GM12872 (cell line): ENCODE results near the gene DOCK1.

ENCODE experiments used
- TF ChIP-seq, protein P1 (sequence below): IDR thresholded peaks from 3 replicates; pipeline ENCODE4 v1.5.1; 2011; ENCODE audit warnings: low read depth, mild to moderate bottlenecking, low read length, moderate library complexity; ENCODE audit not compliant: insufficient read depth

The DOCK1 gene

DNA sequence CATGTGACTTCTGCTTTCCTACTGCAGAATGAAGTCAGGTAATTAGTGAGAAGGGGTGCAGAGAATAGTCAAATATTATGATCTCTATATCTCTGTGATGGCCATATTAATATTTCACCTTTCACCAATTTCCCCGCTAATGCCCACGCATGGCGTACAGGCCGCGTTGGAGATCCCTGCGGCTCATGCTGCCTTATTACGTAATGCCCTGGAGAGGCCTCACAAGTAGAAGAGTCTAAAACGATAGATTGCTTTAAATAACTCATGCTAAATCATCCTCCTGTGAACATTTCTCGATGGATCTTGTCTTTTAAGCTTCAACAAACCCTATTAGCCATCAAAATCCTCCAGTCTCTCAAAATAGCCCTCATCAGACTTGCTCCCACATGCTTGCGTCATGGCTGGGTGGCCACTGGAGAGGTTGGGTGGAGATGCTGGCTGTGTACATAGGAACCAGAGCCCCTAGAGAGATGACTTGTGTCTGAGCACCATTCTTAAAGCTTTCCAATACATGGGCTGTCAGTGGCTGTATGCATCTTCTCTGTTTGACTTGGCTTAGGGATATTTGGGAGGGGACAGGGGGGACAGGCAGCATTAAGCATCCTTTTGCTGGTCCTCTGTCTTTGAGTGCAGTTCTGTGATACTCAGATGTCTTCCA, 370.7 kb downstream of the DOCK1 start:
- TF ChIP-seq, protein P1, sequence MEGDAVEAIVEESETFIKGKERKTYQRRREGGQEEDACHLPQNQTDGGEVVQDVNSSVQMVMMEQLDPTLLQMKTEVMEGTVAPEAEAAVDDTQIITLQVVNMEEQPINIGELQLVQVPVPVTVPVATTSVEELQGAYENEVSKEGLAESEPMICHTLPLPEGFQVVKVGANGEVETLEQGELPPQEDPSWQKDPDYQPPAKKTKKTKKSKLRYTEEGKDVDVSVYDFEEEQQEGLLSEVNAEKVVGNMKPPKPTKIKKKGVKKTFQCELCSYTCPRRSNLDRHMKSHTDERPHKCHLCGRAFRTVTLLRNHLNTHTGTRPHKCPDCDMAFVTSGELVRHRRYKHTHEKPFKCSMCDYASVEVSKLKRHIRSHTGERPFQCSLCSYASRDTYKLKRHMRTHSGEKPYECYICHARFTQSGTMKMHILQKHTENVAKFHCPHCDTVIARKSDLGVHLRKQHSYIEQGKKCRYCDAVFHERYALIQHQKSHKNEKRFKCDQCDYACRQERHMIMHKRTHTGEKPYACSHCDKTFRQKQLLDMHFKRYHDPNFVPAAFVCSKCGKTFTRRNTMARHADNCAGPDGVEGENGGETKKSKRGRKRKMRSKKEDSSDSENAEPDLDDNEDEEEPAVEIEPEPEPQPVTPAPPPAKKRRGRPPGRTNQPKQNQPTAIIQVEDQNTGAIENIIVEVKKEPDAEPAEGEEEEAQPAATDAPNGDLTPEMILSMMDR = no peak

DNA sequence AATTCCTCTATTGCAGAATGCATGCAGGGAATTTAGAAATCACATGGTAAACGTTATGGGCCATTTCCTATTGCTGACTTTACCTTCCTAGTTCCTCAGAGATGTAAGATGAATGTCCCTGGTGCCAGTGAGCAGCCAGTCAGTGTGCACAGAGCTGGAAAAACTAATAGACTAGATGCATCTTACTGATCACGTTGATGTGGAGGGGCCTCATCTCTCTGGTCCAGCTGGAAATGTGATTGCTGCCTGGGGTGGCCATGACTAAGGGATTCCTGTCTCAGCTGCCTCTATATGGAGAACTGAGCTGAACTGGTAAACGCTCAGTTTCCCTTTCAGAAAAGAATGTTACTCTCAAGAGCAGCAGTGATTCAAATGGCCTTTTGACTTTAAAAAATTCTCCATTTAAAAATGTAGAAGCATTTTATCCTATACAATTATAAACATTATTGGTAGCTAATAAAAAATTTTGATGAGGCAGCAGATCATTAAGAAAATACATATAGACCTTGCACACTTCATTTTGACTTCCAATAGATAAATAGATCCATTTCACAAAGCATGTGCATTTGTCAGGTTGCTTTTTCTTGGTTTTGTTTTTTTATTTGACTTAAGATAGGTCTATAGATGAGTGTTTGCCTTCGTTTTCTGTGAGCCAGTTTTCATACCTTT, 371.7 kb downstream of the DOCK1 start:
- TF ChIP-seq, protein P1 = no peak

GRCh38 chr10:127278001-127278400, 372.8 kb downstream of the DOCK1 start:
- TF ChIP-seq, protein P1 = no peak

GRCh38 chr10:127279334-127279774, 374.1 kb downstream of the DOCK1 start:
- TF ChIP-seq, protein P1 = no peak

DNA sequence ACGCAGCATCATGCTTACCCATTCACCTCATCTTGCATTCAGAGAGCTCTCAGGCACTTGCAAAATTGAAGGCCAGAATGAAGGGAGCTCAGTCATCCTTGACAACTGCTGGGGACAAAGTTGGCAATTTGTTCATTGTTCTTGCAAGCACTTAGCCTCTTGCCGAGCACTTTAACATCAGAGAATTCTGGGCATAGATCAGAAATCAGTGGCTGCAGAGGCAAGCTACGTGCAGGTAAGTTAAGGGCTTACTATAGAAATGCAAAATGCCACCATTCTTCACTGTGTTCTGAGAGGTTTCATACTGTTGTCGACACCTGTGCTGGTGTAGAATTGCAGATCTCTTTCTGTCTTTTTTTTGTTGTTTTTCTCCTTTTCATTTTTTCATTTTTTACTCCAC, 375.2 kb downstream of the DOCK1 start:
- TF ChIP-seq, protein P1 = no peak

DNA sequence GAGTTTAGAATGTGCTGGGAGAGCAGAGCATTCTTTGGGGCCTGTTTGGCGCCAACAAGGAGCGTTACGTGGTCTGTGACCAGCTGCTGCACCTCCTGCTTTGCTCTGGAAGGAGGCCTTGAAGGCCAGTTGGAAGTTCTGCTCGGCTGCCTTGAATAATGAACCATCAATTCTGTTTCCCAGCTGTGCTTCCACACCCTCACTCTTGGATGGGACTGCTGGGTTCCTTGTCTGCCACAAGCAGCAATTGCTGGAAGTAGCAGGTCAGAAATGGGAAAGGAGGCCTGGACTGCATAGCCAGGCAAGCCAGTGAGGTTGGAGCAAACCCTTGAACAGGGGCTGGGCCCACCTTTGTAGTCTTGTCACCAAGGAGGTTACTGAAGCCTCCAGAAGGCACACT, 377.8 kb downstream of the DOCK1 start:
- TF ChIP-seq, protein P1 = no peak

DNA sequence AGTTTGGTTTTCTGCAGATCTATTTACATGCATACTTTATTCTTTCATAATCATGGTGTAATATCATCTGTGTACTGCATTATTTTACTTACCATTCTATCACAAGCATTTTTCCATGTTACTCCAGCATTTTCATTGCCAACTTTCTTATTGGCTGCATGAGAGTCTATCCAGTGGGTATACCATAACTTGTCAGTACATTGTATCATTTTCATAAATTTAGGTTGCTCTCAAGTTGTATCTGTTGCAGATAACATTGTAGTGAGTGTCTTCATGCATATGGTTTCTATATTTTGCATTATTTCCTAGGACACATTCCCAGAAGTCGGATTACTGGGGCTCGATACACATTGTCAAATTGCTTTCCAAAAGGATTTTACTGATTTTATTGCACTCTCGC, 378.3 kb downstream of the DOCK1 start:
- TF ChIP-seq, protein P1 = no peak
